Progenitor cell of endocrine pancreas (in vitro differentiated cells): ENCODE measurements around the gene PMS2. TPM values are rescaled to one million over a fixed set of nuclear protein-coding genes. Genes with fewer than 3 reads are reported as not detected.
"Not testable (repeated sequence)": the region's sequence is repeated elsewhere in the genome, so short reads cannot be mapped to it uniquely, and the experiment has no call there.

Experiments
- DNase-seq: peaks from one replicate; pipeline ENCODE4 v3.0.0; 2021; ENCODE audit warnings: low spot score; ENCODE audit not compliant: unreplicated experiment
- H3K27ac Mint-ChIP-seq: 2 replicates; pipeline ENCODE4 v1.8.0; 2021; ENCODE audit warnings: mild to moderate bottlenecking, moderate library complexity, mixed read lengths
- H3K27me3 Mint-ChIP-seq: 2 replicates; pipeline ENCODE4 v1.8.0; 2021; ENCODE audit warnings: mixed read lengths
- H3K36me3 Mint-ChIP-seq: 2 replicates; pipeline ENCODE4 v1.8.0; 2022; ENCODE audit warnings: mixed read lengths; ENCODE audit not compliant: insufficient read depth
- H3K4me1 Mint-ChIP-seq: 2 replicates; pipeline ENCODE4 v1.8.0; 2021; ENCODE audit warnings: low read depth, mixed read lengths
- H3K4me3 Mint-ChIP-seq: 2 replicates; pipeline ENCODE4 v1.8.0; 2021; ENCODE audit warnings: low read depth, mild to moderate bottlenecking, moderate library complexity, mixed read lengths
- H3K9me3 Mint-ChIP-seq: 2 replicates; pipeline ENCODE4 v1.8.0; 2021; ENCODE audit warnings: low read depth, mixed read lengths
- CTCF ChIP-seq: fragments of 200-600 bp; sonication (generic); IDR thresholded peaks from one replicate; pipeline ENCODE4 v1.5.0; 2021; ENCODE audit warnings: antibody characterized with exemption, mild to moderate bottlenecking; ENCODE audit not compliant: unreplicated experiment
- long read RNA-seq: library from polyadenylated mRNA; unstranded; transcript quantifications from one replicate; pipeline ENCODE4 v2.0.0, GENCODE V29; 2020
- total RNA-seq: library from RNA; stranded (reverse); gene quantifications from 2 replicates; pipeline ENCODE4 v1.2.1, GENCODE V29; 2021

Gene PMS2
- 19.7 and 23.9 TPM in 2 replicates for total RNA-seq
- long read RNA-seq, transcript PMS2-209 (15 exons, 2,765 nt), result minor isoform, 7 of 83 reads
- long read RNA-seq, transcript PMS2-201 (15 exons, 2,855 nt), result major isoform, 40 of 83 reads
- long read RNA-seq, partial matches to known transcripts, result 20 of 83 reads
- long read RNA-seq, other reads (novel, unspliced or antisense), result 12 of 83 reads

GRCh38 chr7:6008668-6009611 is at the start of gene PMS2, which contains the start of gene AIMP2:
TSS of gene PMS2 (minus strand) at chr7:6009049. CDS start at chr7:6009019, 30 bp downstream.
TSS of gene AIMP2 (plus strand) at chr7:6009272. CDS start at chr7:6009364, 92 bp downstream.
- Mint-ChIP-seq H3K36me3 (peaks cover 1% of the 10 kb centered on the region), H3K4me1 (peaks cover 15% of the 10 kb centered on the region)

GRCh38 chr7:6057316-6058129 is 48.7 kb upstream of the PMS2 start:
- no peak for TF ChIP-seq CTCF
- Mint-ChIP-seq H3K27me3 (no peaks in the 10 kb centered on the region), H3K4me3 (peak overlapping the region; percentile 91), H3K27ac (peak overlapping the region; percentile 98), H3K36me3 (peaks cover 4% of the 10 kb centered on the region), H3K9me3 (no peaks in the 10 kb centered on the region), H3K4me1 (peaks cover 16% of the 10 kb centered on the region)
- no peak for DNase-seq

More at GRCh38 chr7:6008668-6009611, at the start of gene PMS2, which contains the start of gene AIMP2:
- Mint-ChIP-seq H3K4me3 (peak within 1 kb of the TSS; percentile 82), H3K27ac (peak within 1 kb of the TSS; percentile 97), H3K9me3 (no peaks in the 10 kb centered on the region), H3K27me3 (no peaks in the 10 kb centered on the region)
- peak; percentile 16 for TF ChIP-seq CTCF
- peak; percentile 95 for DNase-seq

- no peak for TF ChIP-seq CTCF
- Mint-ChIP-seq H3K4me1 (peaks cover 16% of the 10 kb centered on the region), H3K27ac (no peak overlapping the region), H3K36me3 (peaks cover 5% of the 10 kb centered on the region), H3K9me3 (no peaks in the 10 kb centered on the region), H3K4me3 (no peak overlapping the region), H3K27me3 (no peaks in the 10 kb centered on the region)
- DNase-seq, result no peak
These were observed 47.8 kb upstream of the PMS2 start for GRCh38 chr7:6056616-6057015.

- Mint-ChIP-seq H3K36me3 (peaks cover 13% of the 10 kb centered on the region), H3K27ac (peak overlapping the region; percentile 98)
- not testable (repeated sequence) for H3K4me3 Mint-ChIP-seq, DNase-seq, H3K4me1 Mint-ChIP-seq, H3K27me3 Mint-ChIP-seq, H3K9me3 Mint-ChIP-seq
These were observed 42.3 kb upstream of the PMS2 start for GRCh38 chr7:6051185-6051584.

GRCh38 chr7:6049780-6050179 is 40.9 kb upstream of the PMS2 start:
- H3K27me3 Mint-ChIP-seq, result no peaks in the 10 kb centered on the region
- H3K4me1 Mint-ChIP-seq, result peaks cover 6% of the 10 kb centered on the region
- peaks cover 16% of the 10 kb centered on the region for H3K36me3 Mint-ChIP-seq

More at GRCh38 chr7:6049780-6050179, 40.9 kb upstream of the PMS2 start:
- no peak overlapping the region for H3K27ac Mint-ChIP-seq
- TF ChIP-seq CTCF, result no peak
- no peaks in the 10 kb centered on the region for H3K9me3 Mint-ChIP-seq
- DNase-seq, result no peak
- H3K4me3 Mint-ChIP-seq, result no peak overlapping the region
